Daoy (cell line): ENCODE data around the gene HDAC11. TPM values are rescaled to one million over a fixed set of nuclear protein-coding genes. Genes with fewer than 3 reads are reported as not detected.

Source experiments
- total RNA-seq: library from RNA; depleted of rRNA; stranded (reverse); fragments of >200 nt; shearing (Covaris generic); gene quantifications from 2 replicates; pipeline ENCODE4 v1.2.3, GENCODE V29; 2014; rRNA removed

The HDAC11 gene
- total RNA-seq, 1 experiment from 2014 or later, result 1.9 TPM

Other genes starting within 250 kb of the HDAC11 start
- gene NUP210, start 60.0 kb upstream of the HDAC11 start, total RNA-seq, result 8.9 and 9.2 TPM in 2 replicates
- 8.8 and 17.9 TPM in 2 replicates for gene FBLN2, start 68.8 kb downstream of the HDAC11 start, total RNA-seq